Measurements from ENCODE around the gene LKAAEAR1. TPM values are rescaled to one million over a fixed set of nuclear protein-coding genes. Genes with fewer than 3 reads are reported as not detected.
A peak's percentile ranks its signal among the peaks of the same experiment; 100 is the strongest.

LKAAEAR1 gene
- total and polyA plus RNA-seq, 2 of the 13 experiments (the other 11 are each of a cell fraction or from before 2014, with no cell fraction given), result not detected

DNA sequence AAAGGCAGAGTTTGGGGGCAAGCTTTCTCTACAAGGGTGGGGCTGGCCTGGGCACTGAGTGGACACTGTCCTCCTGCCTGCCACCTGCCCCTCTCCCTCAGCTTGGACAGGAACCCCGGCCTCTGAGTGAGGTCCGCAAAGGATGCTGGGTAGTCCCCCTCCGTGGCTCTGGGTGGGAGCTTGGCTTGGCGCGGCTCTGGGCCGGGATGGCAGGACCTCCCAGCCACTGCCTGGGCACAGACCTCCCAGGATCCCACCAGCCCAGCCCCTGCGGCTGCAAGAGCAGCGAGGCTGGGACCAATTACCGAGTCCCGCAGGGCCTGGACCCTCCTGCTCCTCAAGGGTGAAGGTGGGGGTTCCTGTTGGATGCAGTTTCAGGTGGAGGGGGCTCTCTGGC is 31.9 kb downstream of the LKAAEAR1 start (continued):
- peak; percentile 65; the same call in 1 of the 2 replicates for TF ChIP-seq ZNF143 (CRISPR knock-in tag; IDR thresholded peaks at IDR 0.05)
- 0 out of 2 replicates have a peak, but pooled peaks have one; percentile 2 for TF ChIP-seq ZNF605 (CRISPR knock-in tag; IDR thresholded peaks at IDR 0.05)
- no peak for TF ChIP-seq CCAR2 (optimal IDR thresholded peaks at IDR 0.05; ENCODE audit: low read depth, low read length)
- TF ChIP-seq TCF7 (IDR thresholded peaks at IDR 0.05; ENCODE audit: low read depth), result no peak
- TF ChIP-seq HOXD1 (CRISPR knock-in tag; IDR thresholded peaks at IDR 0.05), result 0 out of 2 replicates have a peak, but pooled peaks have one; percentile 6
- TF ChIP-seq, protein P1, sequence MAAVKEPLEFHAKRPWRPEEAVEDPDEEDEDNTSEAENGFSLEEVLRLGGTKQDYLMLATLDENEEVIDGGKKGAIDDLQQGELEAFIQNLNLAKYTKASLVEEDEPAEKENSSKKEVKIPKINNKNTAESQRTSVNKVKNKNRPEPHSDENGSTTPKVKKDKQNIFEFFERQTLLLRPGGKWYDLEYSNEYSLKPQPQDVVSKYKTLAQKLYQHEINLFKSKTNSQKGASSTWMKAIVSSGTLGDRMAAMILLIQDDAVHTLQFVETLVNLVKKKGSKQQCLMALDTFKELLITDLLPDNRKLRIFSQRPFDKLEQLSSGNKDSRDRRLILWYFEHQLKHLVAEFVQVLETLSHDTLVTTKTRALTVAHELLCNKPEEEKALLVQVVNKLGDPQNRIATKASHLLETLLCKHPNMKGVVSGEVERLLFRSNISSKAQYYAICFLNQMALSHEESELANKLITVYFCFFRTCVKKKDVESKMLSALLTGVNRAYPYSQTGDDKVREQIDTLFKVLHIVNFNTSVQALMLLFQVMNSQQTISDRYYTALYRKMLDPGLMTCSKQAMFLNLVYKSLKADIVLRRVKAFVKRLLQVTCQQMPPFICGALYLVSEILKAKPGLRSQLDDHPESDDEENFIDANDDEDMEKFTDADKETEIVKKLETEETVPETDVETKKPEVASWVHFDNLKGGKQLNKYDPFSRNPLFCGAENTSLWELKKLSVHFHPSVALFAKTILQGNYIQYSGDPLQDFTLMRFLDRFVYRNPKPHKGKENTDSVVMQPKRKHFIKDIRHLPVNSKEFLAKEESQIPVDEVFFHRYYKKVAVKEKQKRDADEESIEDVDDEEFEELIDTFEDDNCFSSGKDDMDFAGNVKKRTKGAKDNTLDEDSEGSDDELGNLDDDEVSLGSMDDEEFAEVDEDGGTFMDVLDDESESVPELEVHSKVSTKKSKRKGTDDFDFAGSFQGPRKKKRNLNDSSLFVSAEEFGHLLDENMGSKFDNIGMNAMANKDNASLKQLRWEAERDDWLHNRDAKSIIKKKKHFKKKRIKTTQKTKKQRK (IDR thresholded peaks at IDR 0.05; ENCODE audit: low read length), result no peak
- no peak for TF ChIP-seq HMGA1 (CRISPR knock-in tag; conservative IDR thresholded peaks at IDR 0.05)

DNA sequence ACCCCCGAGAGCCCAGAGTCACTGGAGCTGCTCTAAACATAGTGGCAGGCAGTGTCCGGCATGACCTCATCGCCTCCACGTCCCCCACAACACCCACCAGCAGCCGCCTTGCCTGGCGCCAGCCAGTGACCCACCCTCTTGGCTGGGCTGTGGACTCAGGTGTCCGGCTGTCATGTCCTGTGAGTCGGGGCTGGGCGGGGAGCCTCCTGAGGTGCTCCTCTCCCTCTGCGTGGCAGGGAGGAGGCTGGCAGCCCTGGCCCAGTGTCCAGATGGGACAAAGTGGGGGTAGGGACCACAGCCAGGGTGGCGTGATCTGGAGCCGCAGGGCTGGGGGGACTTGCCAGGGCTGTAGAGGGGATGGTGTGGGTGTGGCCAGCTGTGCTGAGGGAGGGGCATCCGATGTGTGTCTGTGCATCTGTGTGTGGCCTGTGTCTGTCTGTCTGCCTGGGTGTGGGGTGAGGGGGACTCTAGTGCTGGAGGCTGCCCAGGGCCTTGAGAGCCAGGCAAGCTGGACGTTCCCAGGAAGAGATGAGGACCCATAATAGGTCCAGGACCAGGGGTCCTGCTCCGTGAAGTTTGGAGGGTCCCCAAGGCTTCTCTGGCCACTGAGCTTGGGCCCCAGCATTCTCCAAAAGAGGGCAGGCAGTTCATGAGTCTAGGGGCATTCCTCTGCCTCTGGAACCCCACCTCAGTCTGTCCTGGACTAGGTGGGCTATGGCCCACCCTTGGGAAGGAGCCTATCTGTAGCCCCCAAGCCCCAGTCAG is 32.5 kb downstream of the LKAAEAR1 start:
- DNase-seq (ENCODE audit: low spot score) (no peak), FAIRE-seq (no peak), ATAC-seq (no peak)
- peak overlapping the region; percentile 98 for H3K4me2 ChIP-seq (ENCODE audit: low read depth, low read length)
- 33% methylated on average over 14 of the region's 15 CpGs for WGBS (ENCODE audit: low lambda C conversion rate)
- H4K20me1 ChIP-seq (ENCODE audit: insufficient read depth, low read length), result no peaks in the 10 kb centered on the region
- no TSS peak for BruUV-seq (replicated peaks)
- H2AFZ ChIP-seq (ENCODE audit: low read length), result no peak overlapping the region
- H3K27me3 ChIP-seq (ENCODE audit: control insufficient read depth in 1 of 2, insufficient read depth in 2 of 2, low read length in 2 of 2), result no peaks in the 10 kb centered on the region; a peak in 1 of 5 replicates
- ChIA-PET CTCF (ENCODE audit: low intra/inter-chr PET ratio, low total read pairs) (no interaction called here), POLR2A (interaction anchor here (0.6 to 9.4 kb wide), 8 partner anchors 10 to 393 kb away, joined by 3 to 252 read pairs (median 6); partner anchors contain the start of genes C20orf204, OPRL1, PRPF6 and RGS19)
- H3K9me3 ChIP-seq (ENCODE audit: low read length), result no peaks in the 10 kb centered on the region
- peak overlapping the region; percentile 79; the same call in 1 of the 2 replicates for H3K9ac ChIP-seq (ENCODE audit: insufficient read depth, low read depth, low read length)
- intact Hi-C loops (cut with micrococcal nuclease; ENCODE audit: unreplicated experiment), result no loop called here
- no peak overlapping the region for H3K27ac ChIP-seq (ENCODE audit: extremely low read length, insufficient read depth, low read length)
- peaks cover 69% of the 10 kb centered on the region for H3K4me1 ChIP-seq (ENCODE audit: insufficient read depth, low read length)
- in situ Hi-C loops (cut with HindIII; ENCODE audit: extremely low pct_ligation_motif_present, low pct_unique_long_range_greater_than_20kb), result no loop called here
- peak overlapping the region in 2 of 3 experiments; percentile 77 to 88; a peak in 3 of 6 replicates for H3K4me3 ChIP-seq (replicated peaks in 1 of 3; ENCODE audit: insufficient read depth in 1 of 3, low read depth in 2 of 3, low read length in 3 of 3)
- H3K79me2 ChIP-seq (ENCODE audit: insufficient read depth, low read length), result peaks cover 4% of the 10 kb centered on the region
- H3K36me3 ChIP-seq (replicated peaks in 1 of 2; ENCODE audit: control insufficient read depth in 1 of 2, insufficient read depth in 2 of 2, low read length in 2 of 2), result no peaks in the 10 kb centered on the region
- TF ChIP-seq ZNF644 (CRISPR knock-in tag; IDR thresholded peaks at IDR 0.05; ENCODE audit: low read depth), result no peak
- TF ChIP-seq ARNTL (CRISPR knock-in tag; IDR thresholded peaks at IDR 0.05), result no peak
- TF ChIP-seq HNRNPH1 (optimal IDR thresholded peaks at IDR 0.05; ENCODE audit: low read depth, low read length), result no peak
- no peak for TF ChIP-seq AGO2 (optimal IDR thresholded peaks at IDR 0.05; ENCODE audit: low read depth, low read length)
- TF ChIP-seq, protein P2, sequence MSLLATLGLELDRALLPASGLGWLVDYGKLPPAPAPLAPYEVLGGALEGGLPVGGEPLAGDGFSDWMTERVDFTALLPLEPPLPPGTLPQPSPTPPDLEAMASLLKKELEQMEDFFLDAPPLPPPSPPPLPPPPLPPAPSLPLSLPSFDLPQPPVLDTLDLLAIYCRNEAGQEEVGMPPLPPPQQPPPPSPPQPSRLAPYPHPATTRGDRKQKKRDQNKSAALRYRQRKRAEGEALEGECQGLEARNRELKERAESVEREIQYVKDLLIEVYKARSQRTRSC (CRISPR knock-in tag; IDR thresholded peaks at IDR 0.05; ENCODE audit: low read depth), result no peak
- no peak for TF ChIP-seq NFE2L1 (CRISPR knock-in tag; IDR thresholded peaks at IDR 0.05; ENCODE audit: borderline replicate concordance)
- TF ChIP-seq MEIS1 (CRISPR knock-in tag; IDR thresholded peaks at IDR 0.05; ENCODE audit: borderline replicate concordance), result peak; percentile 32; the same call in 1 of the 2 replicates
- TF ChIP-seq TARDBP (CRISPR knock-in tag; IDR thresholded peaks at IDR 0.05), result no peak
- TF ChIP-seq BHLHE40 (IDR thresholded peaks at IDR 0.05; ENCODE audit: low read length), result 0 out of 2 replicates have a peak, but pooled peaks have one; percentile 16
- no peak for TF ChIP-seq ZNF670 (CRISPR knock-in tag; IDR thresholded peaks at IDR 0.05; ENCODE audit: borderline replicate concordance)
- peak; percentile 35 for TF ChIP-seq PTBP1 (IDR thresholded peaks at IDR 0.05; ENCODE audit: low read depth, low read length, poor library complexity, severe bottlenecking)
- TF ChIP-seq, protein P3, sequence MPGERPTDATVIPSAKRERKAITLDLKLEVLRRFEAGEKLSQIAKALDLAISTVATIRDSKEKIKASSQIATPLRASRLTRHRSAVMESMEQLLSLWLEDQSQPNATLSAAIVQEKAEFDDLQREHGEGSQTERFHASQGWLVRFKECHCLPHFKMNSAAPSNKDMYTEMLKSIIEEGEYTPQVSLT (CRISPR knock-in tag; IDR thresholded peaks at IDR 0.05; ENCODE audit: borderline replicate concordance, low read depth), result no peak

All from HepG2 (cell line).